Mucosa of descending colon (tissue), 3 donors: ENCODE data around the gene LGALS7B. TPM values are rescaled to one million over a fixed set of nuclear protein-coding genes. Genes with fewer than 3 reads are reported as not detected.
"Not testable (repeated sequence)": the region's sequence is repeated elsewhere in the genome, so short reads cannot be mapped to it uniquely, and the experiment has no call there.

Experiments used
- ATAC-seq: fragments of 200-7000 bp; cut with Tn5 transposase; one replicate; pipeline ENCODE4 v1.9.1; 2020; ENCODE audit warnings: mild to moderate bottlenecking, moderate library complexity
- DNase-seq, 3 donors: peaks; one replicate each; pipeline ENCODE4 v3.0.0-alpha.2; 2020
- H3K36me3 ChIP-seq: fragments of 200-600 bp; one replicate; pipeline ENCODE4 v1.8.0; 2021; ENCODE audit warnings: low read depth, mild to moderate bottlenecking
- H3K4me1 ChIP-seq: fragments of 200-600 bp; one replicate; pipeline ENCODE4 v1.8.0; 2021; ENCODE audit warnings: low read depth, mild to moderate bottlenecking
- H3K4me3 ChIP-seq: fragments of 200-600 bp; one replicate; pipeline ENCODE4 v1.8.0; 2021; ENCODE audit warnings: mild to moderate bottlenecking
- H3K9me3 ChIP-seq: fragments of 200-600 bp; one replicate; pipeline ENCODE4 v1.8.0; 2021; ENCODE audit warnings: mild to moderate bottlenecking
- CTCF ChIP-seq: fragments of 200-600 bp; IDR thresholded peaks from one replicate; pipeline ENCODE4 v1.8.0; 2022; ENCODE audit warnings: antibody characterized with exemption, mild to moderate bottlenecking
- intact Hi-C, 2 donors: fragments of 100-400 bp; cut with DNase I in 1 of 2; cut with micrococcal nuclease in 1 of 2; formaldehyde crosslinking; loops; one replicate each; pipeline versions ENCODE4 v1.11.0 to v1.11.1; 2022; cut with DNase I, micrococcal nuclease
- total RNA-seq, 3 donors: library from RNA; stranded (reverse); fragmentation: NEBNext Ultra II Directional in 2 of 3; extraction: Animal tissue kit (Norgen Biotek cat#: 25700) in 2 of 3; gene quantifications; one replicate each; pipeline versions ENCODE4 v1.2.1 to v1.2.4, GENCODE V29; 2021 to 2023
- donor health status: DM: no; HTN: no; CAD: no; lungs with moderate emphysema.
- donor health status: DM: no; HTN: no; CAD: no.
- donor health status: DM: no; HTN: yes; CAD: no.

The LGALS7B gene
- total RNA-seq, 3 donors from 2014 or later = not detected

- Histone ChIP-seq H3K36me3 (no peaks in the 10 kb centered on the region), H3K9me3 (no peaks in the 10 kb centered on the region), H3K4me1 (peaks cover 4% of the 10 kb centered on the region), H3K4me3 (no peak overlapping the region)
- DNase-seq (no peak), ATAC-seq (no peak)
- no peak for TF ChIP-seq CTCF
- intact Hi-C loops = no loop called here
Measured at GRCh38 chr19:38765214-38765613, 23.8 kb upstream of the LGALS7B start.

- peaks cover 4% of the 10 kb centered on the region for H3K4me1 ChIP-seq
- no peak for DNase-seq
- no peak overlapping the region for H3K4me3 ChIP-seq
- intact Hi-C loops = no loop called here
- no peak for TF ChIP-seq CTCF
- ATAC-seq = no peak
- no peaks in the 10 kb centered on the region for H3K36me3 ChIP-seq
- H3K9me3 ChIP-seq = no peaks in the 10 kb centered on the region
Measured at GRCh38 chr19:38766276-38767047, 22.5 kb upstream of the LGALS7B start.

GRCh38 chr19:38769635-38770211 lies 19.3 kb upstream of the LGALS7B start:
- H3K4me1 ChIP-seq = peaks cover 4% of the 10 kb centered on the region
- intact Hi-C loops = no loop called here
- H3K4me3 ChIP-seq = no peak overlapping the region
- TF ChIP-seq CTCF = peak; percentile 97
- H3K36me3 ChIP-seq = no peaks in the 10 kb centered on the region
- DNase-seq (peak; percentile 96 to 98 (median 98)), ATAC-seq (peak; percentile 91)
- H3K9me3 ChIP-seq = no peaks in the 10 kb centered on the region

GRCh38 chr19:38770228-38770948 lies 18.6 kb upstream of the LGALS7B start:
- not testable (repeated sequence) for DNase-seq
- ATAC-seq = peak; percentile 28

GRCh38 chr19:38770949-38771275 lies 18.1 kb upstream of the LGALS7B start:
- H3K9me3 ChIP-seq, intact Hi-C loops, H3K36me3 ChIP-seq, DNase-seq, H3K4me1 ChIP-seq, H3K4me3 ChIP-seq: not testable (repeated sequence)
- peak; percentile 89 for ATAC-seq

More at GRCh38 chr19:38770228-38770948, 18.6 kb upstream of the LGALS7B start:
- H3K9me3 ChIP-seq, H3K4me1 ChIP-seq, intact Hi-C loops, H3K36me3 ChIP-seq, H3K4me3 ChIP-seq: not testable (repeated sequence)

- H3K36me3 ChIP-seq, H3K9me3 ChIP-seq, H3K4me3 ChIP-seq, intact Hi-C loops, H3K4me1 ChIP-seq, DNase-seq: not testable (repeated sequence)
- ATAC-seq = peak; percentile 33
Measured at GRCh38 chr19:38771569-38771968, 17.4 kb upstream of the LGALS7B start.
